ENCODE results near the gene ITGA11. TPM values are rescaled to one million over a fixed set of nuclear protein-coding genes. Genes with fewer than 3 reads are reported as not detected.

ITGA11 gene
- total RNA-seq, 2 experiments from 2014 or later = 1.7 to 3.6 TPM

- DNase-seq = no peak
- no peaks in the 10 kb centered on the region for H3K4me1 Mint-ChIP-seq (ENCODE audit: low read depth)
- H3K36me3 Mint-ChIP-seq (ENCODE audit: low read depth) = no peaks in the 10 kb centered on the region
- ChIA-PET CTCF (interaction anchor here (4.0 kb wide), 1 partner anchor 12 kb away, joined by 19 read pairs; no protein-coding TSS in a partner anchor), POLR2A (no interaction called here)
- TF ChIP-seq CTCF (IDR thresholded peaks at IDR 0.05) = no peak
- no peaks in the 10 kb centered on the region for H3K9me3 Mint-ChIP-seq
- ATAC-seq = no peak
- no peak overlapping the region for H3K27ac Mint-ChIP-seq
- intact Hi-C loops (cut with micrococcal nuclease) = no loop called here
- H3K4me3 Mint-ChIP-seq = no peak overlapping the region
- H3K27me3 Mint-ChIP-seq = peaks cover 12% of the 10 kb centered on the region
Observed at GRCh38 chr15:68265081-68265480, 166.9 kb downstream of the ITGA11 start.

GRCh38 chr15:68264282-68264681 is 167.7 kb downstream of the ITGA11 start:
- ChIA-PET CTCF (interaction anchor here (1.2 to 4.0 kb wide), 3 partner anchors 11 to 25 kb away, joined by 3 to 19 read pairs (median 4); no protein-coding TSS in a partner anchor), POLR2A (no interaction called here)
- ATAC-seq = no peak
- no peaks in the 10 kb centered on the region for H3K9me3 Mint-ChIP-seq
- no peak overlapping the region for H3K4me3 Mint-ChIP-seq
- TF ChIP-seq CTCF (IDR thresholded peaks at IDR 0.05) = no peak
- H3K27ac Mint-ChIP-seq = no peak overlapping the region
- intact Hi-C loops (cut with micrococcal nuclease) = no loop called here
- no peaks in the 10 kb centered on the region for H3K4me1 Mint-ChIP-seq (ENCODE audit: low read depth)
- H3K36me3 Mint-ChIP-seq (ENCODE audit: low read depth) = no peaks in the 10 kb centered on the region
- H3K27me3 Mint-ChIP-seq = peaks cover 12% of the 10 kb centered on the region
- DNase-seq = no peak

DNA sequence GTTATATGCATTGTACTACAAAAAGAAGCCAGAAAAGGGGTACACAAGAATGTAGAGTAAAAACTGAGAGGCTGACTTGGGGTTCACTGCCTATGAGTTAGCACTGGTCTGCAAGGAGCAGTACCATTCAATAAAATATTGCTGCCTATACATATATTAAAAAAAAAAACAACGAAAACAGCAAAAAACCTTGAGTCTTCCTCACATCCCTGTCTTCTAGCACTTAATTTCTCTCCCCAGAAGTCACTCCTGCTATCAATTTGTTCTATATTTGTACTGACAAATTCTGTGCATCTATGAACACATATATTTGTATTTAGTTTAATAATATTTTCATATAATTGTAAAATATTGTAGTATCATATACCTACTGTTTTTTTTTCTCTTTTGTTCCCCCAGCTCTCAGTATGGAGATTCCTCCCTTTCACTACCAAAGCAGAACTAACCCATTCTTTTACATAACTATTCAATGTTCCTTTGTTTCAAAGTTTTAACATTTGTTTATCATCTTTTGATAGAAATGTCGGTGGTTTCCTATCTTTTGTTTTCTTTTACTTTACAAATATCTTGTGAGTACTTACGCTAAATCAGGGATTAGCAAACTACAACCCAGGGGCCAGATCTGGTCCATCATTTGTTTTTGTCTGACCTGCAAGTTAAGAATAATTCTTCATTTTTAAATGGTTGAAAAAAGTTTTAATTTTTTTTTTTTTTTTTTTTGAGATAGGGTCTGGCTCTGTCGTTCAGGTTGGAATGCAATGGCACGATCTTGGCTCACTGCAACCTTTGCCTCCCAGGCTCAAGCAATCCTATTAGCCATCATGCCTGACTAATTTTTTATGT is 169.2 kb downstream of the ITGA11 start:
- H3K4me3 Mint-ChIP-seq = no peak overlapping the region

GRCh38 chr15:68261980-68262379 is 170.0 kb downstream of the ITGA11 start:
- no peak for DNase-seq
- H3K27me3 Mint-ChIP-seq = peaks cover 12% of the 10 kb centered on the region
- H3K4me3 Mint-ChIP-seq = no peak overlapping the region
- ChIA-PET CTCF (interaction anchor here (1.1 to 1.4 kb wide), 2 partner anchors 9 to 44 kb away, joined by 4 to 6 read pairs; no protein-coding TSS in a partner anchor), POLR2A (no interaction called here)
- TF ChIP-seq CTCF (IDR thresholded peaks at IDR 0.05) = no peak
- ATAC-seq = no peak
- H3K9me3 Mint-ChIP-seq = no peaks in the 10 kb centered on the region
- intact Hi-C loops (cut with micrococcal nuclease) = no loop called here
- no peak overlapping the region for H3K27ac Mint-ChIP-seq
- peaks cover 5% of the 10 kb centered on the region for H3K4me1 Mint-ChIP-seq (ENCODE audit: low read depth)
- H3K36me3 Mint-ChIP-seq (ENCODE audit: low read depth) = no peaks in the 10 kb centered on the region

More for the DNA sequence above, 169.2 kb downstream of the ITGA11 start:
- POLR2A ChIA-PET = no interaction called here
- no peak overlapping the region for H3K27ac Mint-ChIP-seq
- H3K9me3 Mint-ChIP-seq = no peaks in the 10 kb centered on the region
- H3K36me3 Mint-ChIP-seq (ENCODE audit: low read depth) = no peaks in the 10 kb centered on the region
- H3K27me3 Mint-ChIP-seq = peaks cover 12% of the 10 kb centered on the region
- intact Hi-C loops (cut with micrococcal nuclease) = no loop called here
- CTCF ChIA-PET = interaction anchor here (1.1 to 4.0 kb wide), 4 partner anchors 10 to 44 kb away, joined by 4 to 19 read pairs (median 5); no protein-coding TSS in a partner anchor
- no peak for TF ChIP-seq CTCF (IDR thresholded peaks at IDR 0.05)
- no peak for ATAC-seq
- H3K4me1 Mint-ChIP-seq (ENCODE audit: low read depth) = peaks cover 5% of the 10 kb centered on the region
- no peak for DNase-seq

DNA sequence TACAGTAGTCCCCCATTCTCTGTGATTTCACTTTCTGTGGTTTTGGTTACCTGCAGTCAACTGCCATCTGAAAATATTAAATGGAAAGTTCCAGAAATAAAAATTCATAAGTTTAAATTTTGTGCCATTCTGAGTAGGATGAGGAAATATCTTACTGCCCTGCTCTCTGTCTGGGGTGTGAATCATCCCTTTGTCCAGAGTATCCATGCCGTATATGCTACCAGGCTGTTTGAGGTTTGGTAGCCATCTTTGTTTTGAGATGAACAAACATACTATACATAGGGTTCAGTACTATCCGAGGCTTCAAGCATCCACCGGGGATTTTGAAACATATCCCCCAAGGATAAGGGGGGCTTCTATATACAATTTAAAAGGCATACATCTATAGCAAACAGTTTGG is 170.7 kb downstream of the ITGA11 start:
- H3K36me3 Mint-ChIP-seq (ENCODE audit: low read depth) = no peaks in the 10 kb centered on the region
- H3K27ac Mint-ChIP-seq = no peak overlapping the region
- CTCF ChIA-PET = interaction anchor here (0.6 to 1.4 kb wide), 3 partner anchors 8 to 45 kb away, joined by 4 to 6 read pairs (median 4); no protein-coding TSS in a partner anchor
- no peaks in the 10 kb centered on the region for H3K9me3 Mint-ChIP-seq
- H3K4me3 Mint-ChIP-seq = no peak overlapping the region
- POLR2A ChIA-PET = no interaction called here
- intact Hi-C loops (cut with micrococcal nuclease) = no loop called here
- H3K4me1 Mint-ChIP-seq (ENCODE audit: low read depth) = peaks cover 5% of the 10 kb centered on the region
- no peak for DNase-seq
- no peak for TF ChIP-seq CTCF (IDR thresholded peaks at IDR 0.05)
- no peak for ATAC-seq
- peaks cover 12% of the 10 kb centered on the region for H3K27me3 Mint-ChIP-seq

Measured in activated CD8-positive, alpha-beta T cell treated with anti-CD3 and anti-CD28 coated beads for 36 hours (primary cell).